Thymus (tissue), 11 donors: ENCODE data around the gene ZNF30. TPM values are rescaled to one million over a fixed set of nuclear protein-coding genes. Genes with fewer than 3 reads are reported as not detected.
"Not testable (repeated sequence)": the region's sequence is repeated elsewhere in the genome, so short reads cannot be mapped to it uniquely, and the experiment has no call there.

ENCODE experiments used
- DNase-seq, 9 donors: peaks; one replicate each; pipeline ENCODE4 v3.0.0-alpha.2; 2013; ENCODE audit warnings: low spot score in 9 of 9, low read depth in 6 of 9, missing footprints in 1 of 9
- H3K27ac ChIP-seq, 2 donors: one replicate each; pipeline ENCODE4 v1.5.1; 2013; ENCODE audit warnings: control low read depth in 1 of 2, low read depth in 1 of 2, low read length in 1 of 2, mild to moderate bottlenecking in 1 of 2, moderate library complexity in 1 of 2
- H3K27me3 ChIP-seq, 2 donors: one replicate each; pipeline ENCODE4 v1.5.1; 2013; ENCODE audit warnings: low read length in 1 of 2; ENCODE audit not compliant: control insufficient read depth in 2 of 2, insufficient read depth in 1 of 2
- H3K36me3 ChIP-seq, 2 donors: one replicate each; pipeline ENCODE4 v1.5.1; 2013; ENCODE audit warnings: low read length in 1 of 2, mild to moderate bottlenecking in 1 of 2, moderate library complexity in 1 of 2; ENCODE audit not compliant: control insufficient read depth in 2 of 2, insufficient read depth in 2 of 2
- H3K4me1 ChIP-seq, 2 donors: one replicate each; pipeline ENCODE4 v1.5.1; 2013; ENCODE audit warnings: low read length in 2 of 2; ENCODE audit not compliant: control insufficient read depth in 2 of 2, insufficient read depth in 2 of 2
- H3K4me3 ChIP-seq, 2 donors: one replicate each; pipeline ENCODE4 v1.5.1; 2013; ENCODE audit warnings: low read length in 2 of 2, control low read depth in 1 of 2, mild to moderate bottlenecking in 1 of 2
- H3K9me3 ChIP-seq, 2 donors: one replicate each; pipeline ENCODE4 v1.5.1; 2013; ENCODE audit warnings: low read length in 1 of 2, mild to moderate bottlenecking in 1 of 2; ENCODE audit not compliant: control insufficient read depth in 2 of 2, insufficient read depth in 1 of 2
- WGBS: extraction: QIAGEN DNeasy Blood & Tissue Kit; methylation state at CpG from one replicate; pipeline ENCODE4 v1.1.7; 2013; 5-methylcytosine and 5-hydroxymethylcytosine counted together
- polyA plus RNA-seq: library from polyadenylated mRNA; stranded (reverse); fragments of 200-250 nt; gene quantifications from one replicate; pipeline ENCODE4 v1.2.3, GENCODE V29; 2013
- total RNA-seq: library from RNA; stranded (reverse); fragments of 120-200 nt; gene quantifications from one replicate; pipeline ENCODE4 v1.2.4, GENCODE V29; 2013
- donor health status: healthy.

Gene ZNF30
- total and polyA plus RNA-seq, 2 donors: 2.5 to 3.9 TPM

GRCh38 chr19:34917144-34917543, 9.6 kb upstream of the ZNF30 start:
- not testable (repeated sequence) for H3K4me3 ChIP-seq, H3K27ac ChIP-seq, H3K36me3 ChIP-seq, H3K27me3 ChIP-seq, DNase-seq, H3K9me3 ChIP-seq, H3K4me1 ChIP-seq
- WGBS: 92% methylated on average over 3 of the region's 3 CpGs

- Histone ChIP-seq H3K9me3 (no peaks in the 10 kb centered on the region), H3K27me3 (no peaks in the 10 kb centered on the region), H3K4me3 (no peak overlapping the region), H3K36me3 (no peaks in the 10 kb centered on the region), H3K4me1 (no peaks in the 10 kb centered on the region), H3K27ac (no peak overlapping the region)
- no peak for DNase-seq
- 94% methylated on average over 2 of the region's 2 CpGs for WGBS
These were observed 8.5 kb upstream of the ZNF30 start for GRCh38 chr19:34918190-34918589.

- not testable (repeated sequence) for H3K36me3 ChIP-seq, H3K4me3 ChIP-seq, DNase-seq, H3K27me3 ChIP-seq, H3K9me3 ChIP-seq, H3K4me1 ChIP-seq, H3K27ac ChIP-seq
- 87% methylated on average over 8 of the region's 8 CpGs for WGBS
These were observed 6.5 kb upstream of the ZNF30 start for GRCh38 chr19:34920090-34920786.

GRCh38 chr19:34925278-34925855, 1.3 kb upstream of the ZNF30 start:
- Histone ChIP-seq H3K4me3 (no peak overlapping the region), H3K27ac (no peak overlapping the region), H3K4me1 (no peaks in the 10 kb centered on the region), H3K27me3 (peaks cover 0 to 4% of the 10 kb centered on the region in 2 donors), H3K36me3 (no peaks in the 10 kb centered on the region), H3K9me3 (no peaks in the 10 kb centered on the region)
- no peak for DNase-seq
- WGBS: 97% methylated on average over 15 of the region's 15 CpGs

GRCh38 chr19:34926361-34926684, 380 bp upstream of the ZNF30 start:
- H3K36me3 ChIP-seq: no peaks in the 10 kb centered on the region
- 86% methylated on average over 3 of the region's 3 CpGs for WGBS

GRCh38 chr19:34932494-34932893, 5.8 kb downstream of the ZNF30 start:
- no peak for DNase-seq
- Histone ChIP-seq H3K27ac (no peak overlapping the region), H3K4me1 (no peaks in the 10 kb centered on the region), H3K27me3 (no peaks in the 10 kb centered on the region), H3K4me3 (no peak overlapping the region), H3K9me3 (no peaks in the 10 kb centered on the region), H3K36me3 (peaks cover 0 to 2% of the 10 kb centered on the region in 2 donors)
- 90% methylated on average over 6 of the region's 6 CpGs for WGBS

More at GRCh38 chr19:34926361-34926684, 380 bp upstream of the ZNF30 start:
- Histone ChIP-seq H3K9me3 (no peaks in the 10 kb centered on the region), H3K4me3 (peak overlapping the region in 1 of 2 donors; percentile 70), H3K27me3 (peaks cover 0 to 4% of the 10 kb centered on the region in 2 donors), H3K27ac (no peak overlapping the region), H3K4me1 (no peaks in the 10 kb centered on the region)
- no peak for DNase-seq

- Histone ChIP-seq H3K27ac (no peak overlapping the region), H3K4me3 (no peak overlapping the region), H3K4me1 (no peaks in the 10 kb centered on the region), H3K27me3 (no peaks in the 10 kb centered on the region), H3K9me3 (no peaks in the 10 kb centered on the region), H3K36me3 (peaks cover 0 to 6% of the 10 kb centered on the region in 2 donors)
- 97% methylated on average over 4 of the region's 4 CpGs for WGBS
- DNase-seq: no peak
These were observed 9.5 kb downstream of the ZNF30 start for GRCh38 chr19:34936184-34936583.

- no peaks in the 10 kb centered on the region for H3K4me1 ChIP-seq
- no peak overlapping the region for H3K27ac ChIP-seq
- no peaks in the 10 kb centered on the region for H3K27me3 ChIP-seq
- no peak for DNase-seq
- WGBS: 92% methylated on average over 9 of the region's 10 CpGs
- H3K9me3 ChIP-seq: no peaks in the 10 kb centered on the region
- H3K4me3 ChIP-seq: no peak overlapping the region
- H3K36me3 ChIP-seq: peaks cover 6 to 8% of the 10 kb centered on the region in 2 donors
These were observed 12.2 kb downstream of the ZNF30 start for GRCh38 chr19:34938886-34939285.

- peaks cover 4 to 11% of the 10 kb centered on the region in 2 donors for H3K36me3 ChIP-seq
- no peak for DNase-seq
- peaks cover 0 to 4% of the 10 kb centered on the region in 2 donors for H3K9me3 ChIP-seq
- 98% methylated on average over 13 of the region's 13 CpGs for WGBS
- no peaks in the 10 kb centered on the region for H3K27me3 ChIP-seq
- no peak overlapping the region for H3K4me3 ChIP-seq
- H3K4me1 ChIP-seq: no peaks in the 10 kb centered on the region
- H3K27ac ChIP-seq: no peak overlapping the region
These were observed 17.3 kb downstream of the ZNF30 start for GRCh38 chr19:34943861-34944573.
